Urinary bladder (tissue), 4 donors: Measurements from ENCODE around the gene SPSB4. TPM values are rescaled to one million over a fixed set of nuclear protein-coding genes. Genes with fewer than 3 reads are reported as not detected.

ENCODE experiments used
- DNase-seq: peaks from one replicate; pipeline ENCODE4 v3.0.0-alpha.2; 2015; ENCODE audit errors: extremely low spot score
- H3K27ac ChIP-seq: one replicate; pipeline ENCODE4 v1.5.1; 2013; ENCODE audit warnings: low read depth, mild to moderate bottlenecking, moderate library complexity
- H3K36me3 ChIP-seq: one replicate; pipeline ENCODE4 v1.6.1; 2013; ENCODE audit warnings: mild to moderate bottlenecking, moderate library complexity; ENCODE audit not compliant: insufficient read depth
- H3K4me1 ChIP-seq: one replicate; pipeline ENCODE4 v1.6.1; 2013; ENCODE audit warnings: mild to moderate bottlenecking, moderate library complexity; ENCODE audit not compliant: insufficient read depth
- H3K4me3 ChIP-seq: one replicate; pipeline ENCODE4 v1.5.1; 2013; ENCODE audit warnings: low read depth, low read length
- WGBS: extraction: QIAGEN DNeasy Blood & Tissue Kit; methylation state at CpG from one replicate; pipeline ENCODE4 v1.1.7; 2013; 5-methylcytosine and 5-hydroxymethylcytosine counted together
- polyA plus RNA-seq: library from polyadenylated mRNA; stranded (reverse); fragments of 200-250 nt; gene quantifications from one replicate; pipeline ENCODE4 v1.2.3, GENCODE V29; 2013
- total RNA-seq: library from RNA; depleted of rRNA; stranded (reverse); fragments of >200 nt; gene quantifications from one replicate; pipeline ENCODE4 v1.2.3, GENCODE V29; 2014
- donor health status: healthy with polysubstance abuse.
- donor health status: healthy.

Gene SPSB4
- total and polyA plus RNA-seq, 2 donors = 0.29 to 5.6 TPM

- H3K36me3 ChIP-seq = no peaks in the 10 kb centered on the region
- no peak for DNase-seq
Observed at GRCh38 chr3:141143517-141143916, 92.4 kb downstream of the SPSB4 start.

GRCh38 chr3:141146979-141147470 lies 95.9 kb downstream of the SPSB4 start:
- no peaks in the 10 kb centered on the region for H3K36me3 ChIP-seq
- 93% methylated on average over 11 of the region's 11 CpGs for WGBS
- H3K27ac ChIP-seq = no peak overlapping the region
- no peak overlapping the region for H3K4me3 ChIP-seq
- DNase-seq = no peak
- H3K4me1 ChIP-seq = no peaks in the 10 kb centered on the region

More at GRCh38 chr3:141143517-141143916, 92.4 kb downstream of the SPSB4 start:
- Histone ChIP-seq H3K4me1 (no peaks in the 10 kb centered on the region), H3K4me3 (no peak overlapping the region), H3K27ac (no peak overlapping the region)

GRCh38 chr3:141147657-141148056 lies 96.5 kb downstream of the SPSB4 start:
- H3K4me1 ChIP-seq = no peaks in the 10 kb centered on the region
- no peak for DNase-seq
- no peaks in the 10 kb centered on the region for H3K36me3 ChIP-seq
- H3K4me3 ChIP-seq = no peak overlapping the region
- no peak overlapping the region for H3K27ac ChIP-seq
- WGBS = 80% methylated on average over 9 of the region's 9 CpGs

GRCh38 chr3:141148169-141148568 lies 97.0 kb downstream of the SPSB4 start:
- H3K4me3 ChIP-seq = no peak overlapping the region
- H3K4me1 ChIP-seq = no peaks in the 10 kb centered on the region
- DNase-seq = no peak
- H3K27ac ChIP-seq = no peak overlapping the region
- no peaks in the 10 kb centered on the region for H3K36me3 ChIP-seq
- 91% methylated on average over 6 of the region's 6 CpGs for WGBS

DNA sequence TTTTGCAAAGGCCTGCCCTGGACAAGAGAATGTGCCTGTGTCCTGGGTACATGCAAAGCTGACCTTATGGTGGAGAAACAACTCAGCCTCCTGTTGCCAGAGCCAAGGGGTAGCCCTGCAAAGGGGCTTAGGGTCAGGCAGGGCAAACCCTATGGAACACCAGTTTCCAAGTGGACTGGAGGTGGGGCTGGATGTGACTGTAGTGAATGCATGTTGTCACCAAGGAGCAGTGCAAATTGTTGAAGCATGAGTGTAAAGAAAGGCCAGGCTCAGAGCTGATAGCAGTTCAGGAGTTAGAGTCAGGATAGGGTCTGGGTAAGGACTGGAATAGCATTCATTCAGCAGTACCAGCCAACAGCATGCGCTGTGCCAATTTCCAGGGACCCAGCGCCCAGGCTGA lies 97.6 kb downstream of the SPSB4 start:
- Histone ChIP-seq H3K36me3 (no peaks in the 10 kb centered on the region), H3K4me3 (no peak overlapping the region), H3K4me1 (no peaks in the 10 kb centered on the region), H3K27ac (no peak overlapping the region)
- no peak for DNase-seq
- WGBS = 95% methylated on average over 2 of the region's 2 CpGs

GRCh38 chr3:141150081-141150830 lies 99.1 kb downstream of the SPSB4 start:
- H3K27ac ChIP-seq = no peak overlapping the region
- no peak for DNase-seq
- H3K36me3 ChIP-seq = no peaks in the 10 kb centered on the region
- H3K4me1 ChIP-seq = no peaks in the 10 kb centered on the region
- no peak overlapping the region for H3K4me3 ChIP-seq
- WGBS = 78% methylated on average over 12 of the region's 12 CpGs

GRCh38 chr3:141150931-141151330 lies 99.8 kb downstream of the SPSB4 start:
- WGBS = 97% methylated on average over 2 of the region's 2 CpGs
- no peak overlapping the region for H3K27ac ChIP-seq
- no peaks in the 10 kb centered on the region for H3K4me1 ChIP-seq

GRCh38 chr3:141151439-141151838 lies 100.3 kb downstream of the SPSB4 start:
- H3K27ac ChIP-seq = no peak overlapping the region
- H3K4me3 ChIP-seq = no peak overlapping the region
- no peak for DNase-seq
- WGBS = 90% methylated on average over 9 of the region's 9 CpGs
- no peaks in the 10 kb centered on the region for H3K4me1 ChIP-seq
- no peaks in the 10 kb centered on the region for H3K36me3 ChIP-seq

More at GRCh38 chr3:141150931-141151330, 99.8 kb downstream of the SPSB4 start:
- DNase-seq = no peak
- Histone ChIP-seq H3K36me3 (no peaks in the 10 kb centered on the region), H3K4me3 (no peak overlapping the region)

DNA sequence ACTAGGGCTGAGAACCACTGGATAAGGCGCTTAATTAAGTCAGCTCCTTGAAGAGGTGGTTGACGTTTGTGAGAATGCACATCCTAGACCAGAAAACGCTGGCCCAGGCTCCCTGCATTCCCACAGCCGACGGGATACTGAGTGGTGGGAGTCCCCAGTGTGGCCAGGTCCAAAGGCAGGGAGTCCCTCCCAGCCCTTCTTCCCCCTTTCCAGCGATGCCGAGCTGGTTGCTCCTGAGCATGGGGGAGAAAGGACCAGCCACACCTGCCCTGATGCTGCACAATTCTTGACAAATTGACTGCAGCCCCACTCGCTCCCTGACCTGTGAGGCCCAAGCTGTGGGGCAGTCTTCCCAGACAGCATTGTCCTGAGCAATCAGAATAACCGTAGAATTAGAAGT lies 101.0 kb downstream of the SPSB4 start:
- Histone ChIP-seq H3K4me3 (no peak overlapping the region), H3K4me1 (no peaks in the 10 kb centered on the region), H3K27ac (no peak overlapping the region), H3K36me3 (no peaks in the 10 kb centered on the region)
- DNase-seq = no peak
- WGBS = 91% methylated on average over 9 of the region's 9 CpGs

DNA sequence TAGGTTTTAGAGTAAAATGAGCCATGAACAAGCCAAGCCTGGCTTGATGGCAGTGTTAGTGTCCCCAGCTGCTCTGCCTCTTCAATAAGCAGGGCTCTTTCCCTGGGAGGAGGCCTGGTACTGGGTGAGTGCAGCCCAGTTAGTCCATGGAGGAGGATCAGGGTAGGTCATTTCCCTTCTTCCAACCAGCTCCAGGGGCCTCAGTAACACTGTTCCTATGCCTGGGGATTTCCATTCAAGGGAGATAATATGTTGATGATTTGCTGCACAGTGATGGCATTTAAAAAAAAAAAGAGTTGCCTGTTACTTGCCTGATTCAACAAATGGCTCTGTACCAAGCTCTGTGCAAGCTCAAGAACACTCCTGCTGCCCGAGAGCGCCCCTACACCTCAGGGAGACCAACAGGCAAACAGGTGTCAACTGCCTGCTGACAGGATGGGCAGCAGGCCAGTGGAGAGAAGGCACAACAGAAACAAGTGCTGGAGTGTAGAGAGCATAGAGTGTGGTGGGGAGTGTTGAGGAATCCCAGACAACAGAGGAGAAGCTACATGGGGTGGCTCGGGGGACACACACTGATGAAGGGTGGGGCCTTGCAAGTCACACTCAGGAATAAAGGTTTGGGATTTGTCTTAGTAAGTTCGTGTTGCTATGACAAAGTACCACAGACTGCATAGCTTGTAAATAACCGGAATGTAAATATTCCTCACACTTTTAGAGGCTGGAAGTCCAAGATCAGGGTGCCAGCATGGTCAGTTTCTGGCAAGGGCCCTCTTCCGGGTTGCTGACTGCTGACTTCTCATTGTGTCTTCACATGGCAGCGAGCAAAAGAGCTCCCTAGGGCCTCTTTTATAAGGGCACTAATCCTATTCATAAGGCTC lies 101.9 kb downstream of the SPSB4 start:
- no peak overlapping the region for H3K27ac ChIP-seq
- 69% methylated on average over 7 of the region's 7 CpGs for WGBS
- H3K4me3 ChIP-seq = no peak overlapping the region
- no peaks in the 10 kb centered on the region for H3K4me1 ChIP-seq
- H3K36me3 ChIP-seq = no peaks in the 10 kb centered on the region
- DNase-seq = no peak

DNA sequence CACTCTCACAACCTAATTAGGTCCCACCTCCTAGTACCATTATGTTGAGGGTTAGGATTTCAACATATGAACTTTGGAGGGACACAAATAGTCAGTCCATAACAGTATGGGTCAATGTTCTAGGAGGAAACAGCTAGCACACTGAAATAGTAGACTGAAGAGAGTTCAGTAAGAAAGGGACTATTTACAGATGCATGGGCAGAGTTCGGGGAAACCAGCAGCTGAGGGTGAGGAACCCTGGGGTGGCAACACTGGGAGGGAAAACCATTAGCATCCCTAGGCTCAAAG lies 102.5 kb downstream of the SPSB4 start:
- no peaks in the 10 kb centered on the region for H3K4me1 ChIP-seq
- H3K27ac ChIP-seq = no peak overlapping the region
- no peak overlapping the region for H3K4me3 ChIP-seq
- WGBS = 77% methylated on average over 1 of the region's 1 CpG
- H3K36me3 ChIP-seq = no peaks in the 10 kb centered on the region
- no peak for DNase-seq

GRCh38 chr3:141164852-141165251 lies 113.7 kb downstream of the SPSB4 start:
- no peaks in the 10 kb centered on the region for H3K4me1 ChIP-seq
- DNase-seq = no peak
- 74% methylated on average over 5 of the region's 5 CpGs for WGBS
- no peak overlapping the region for H3K4me3 ChIP-seq
- no peaks in the 10 kb centered on the region for H3K36me3 ChIP-seq
- no peak overlapping the region for H3K27ac ChIP-seq

- DNase-seq = no peak
- WGBS = 96% methylated on average over 4 of the region's 4 CpGs
- Histone ChIP-seq H3K36me3 (no peaks in the 10 kb centered on the region), H3K4me3 (no peak overlapping the region), H3K27ac (no peak overlapping the region), H3K4me1 (no peaks in the 10 kb centered on the region)
Observed at GRCh38 chr3:141167681-141168080, 116.5 kb downstream of the SPSB4 start.

DNA sequence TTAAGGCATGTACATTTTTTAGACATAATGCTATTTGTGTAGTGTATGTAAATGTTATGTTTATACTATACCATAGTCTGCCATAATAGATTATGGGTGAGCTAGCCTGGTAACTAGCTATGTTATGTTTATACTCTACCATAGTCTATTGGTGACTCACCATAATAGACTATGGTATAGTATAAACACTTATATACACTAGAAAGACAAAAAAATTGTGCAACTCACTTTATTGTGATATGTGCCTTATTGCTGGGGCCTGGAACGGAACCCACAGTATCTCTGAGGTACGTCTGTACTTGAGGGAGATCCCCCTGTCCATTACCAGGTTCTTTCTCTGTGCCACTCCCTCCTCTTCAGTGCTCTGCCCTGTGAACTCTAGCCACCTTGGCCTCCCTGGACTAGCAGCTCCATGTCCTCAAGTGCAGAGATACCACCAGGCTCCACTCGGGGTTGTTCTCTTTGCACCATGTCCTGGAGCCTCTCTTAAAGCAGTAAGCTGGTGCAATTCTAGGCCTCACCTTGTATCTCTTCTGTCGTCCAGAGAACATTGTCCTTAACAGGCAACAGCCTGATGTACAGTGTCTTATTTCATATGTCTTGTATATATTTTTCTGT lies 119.6 kb downstream of the SPSB4 start:
- Histone ChIP-seq H3K36me3 (no peaks in the 10 kb centered on the region), H3K4me1 (no peaks in the 10 kb centered on the region), H3K4me3 (no peak overlapping the region), H3K27ac (no peak overlapping the region)
- 83% methylated on average over 4 of the region's 4 CpGs for WGBS
- no peak for DNase-seq
